HEK293 (cell line): Measurements from ENCODE around the gene ADAMTS17.

Experiments used
- KLF10 ChIP-seq: fragments of 450-650 bp; IDR thresholded peaks from 2 replicates; pipeline ENCODE4 v1.5.1; 2018; ENCODE audit warnings: missing biosample characterization, mild to moderate bottlenecking, missing genetic modification characterization
- PATZ1 ChIP-seq: fragments of 450-650 bp; formaldehyde crosslinking; IDR thresholded peaks from 2 replicates; pipeline ENCODE4 v1.5.1; 2016; ENCODE audit warnings: missing biosample characterization, missing genetic modification characterization
- ZBTB1 ChIP-seq: fragments of 450-650 bp; formaldehyde crosslinking; IDR thresholded peaks from 2 replicates; pipeline ENCODE4 v1.5.1; 2016; ENCODE audit warnings: missing biosample characterization, missing genetic modification characterization
- ZBTB11 ChIP-seq: fragments of 450-650 bp; formaldehyde crosslinking; conservative IDR thresholded peaks from 2 replicates; pipeline ENCODE4 v1.5.1; 2016; ENCODE audit warnings: low read depth, missing biosample characterization, missing genetic modification characterization
- ZBTB7A ChIP-seq: fragments of 450-650 bp; formaldehyde crosslinking; IDR thresholded peaks from 2 replicates; pipeline ENCODE4 v1.5.1; 2016; ENCODE audit warnings: low read depth, missing biosample characterization, missing genetic modification characterization
- ZFP69B ChIP-seq: fragments of 450-650 bp; formaldehyde crosslinking; IDR thresholded peaks from 2 replicates; pipeline ENCODE4 v1.5.1; 2016; ENCODE audit warnings: missing biosample characterization, missing genetic modification characterization
- ZNF23 ChIP-seq: fragments of 450-650 bp; formaldehyde crosslinking; IDR thresholded peaks from 2 replicates; pipeline ENCODE4 v1.5.1; 2016; ENCODE audit warnings: missing biosample characterization, missing genetic modification characterization, borderline replicate concordance
- ZNF488 ChIP-seq: fragments of 450-650 bp; formaldehyde crosslinking; IDR thresholded peaks from 2 replicates; pipeline ENCODE4 v1.5.1; 2016; ENCODE audit warnings: missing biosample characterization, missing genetic modification characterization
- ZNF561 ChIP-seq: fragments of 450-650 bp; IDR thresholded peaks from 2 replicates; pipeline ENCODE4 v1.5.1; 2018; ENCODE audit warnings: missing biosample characterization, missing genetic modification characterization, borderline replicate concordance
- ZNF639 ChIP-seq: fragments of 450-650 bp; formaldehyde crosslinking; IDR thresholded peaks from 2 replicates; pipeline ENCODE4 v1.5.1; 2016; ENCODE audit warnings: missing biosample characterization, missing genetic modification characterization
- ZNF670 ChIP-seq: fragments of 450-650 bp; formaldehyde crosslinking; IDR thresholded peaks from 2 replicates; pipeline ENCODE4 v1.5.1; 2016; ENCODE audit warnings: missing biosample characterization, missing genetic modification characterization, low read depth
- ZNF830 ChIP-seq: fragments of 450-650 bp; IDR thresholded peaks from 2 replicates; pipeline ENCODE4 v1.5.0; 2018; ENCODE audit warnings: missing biosample characterization, missing genetic modification characterization, low read depth, mild to moderate bottlenecking, moderate library complexity
- TF ChIP-seq, protein P1 (sequence below): fragments of 450-650 bp; formaldehyde crosslinking; IDR thresholded peaks from 2 replicates; pipeline ENCODE4 v1.5.1; 2016; ENCODE audit warnings: missing biosample characterization, missing genetic modification characterization

- TF ChIP-seq ZNF639 (tag by site-specific recombination) (no peak), PATZ1 (no peak), ZBTB1 (no peak), ZNF488 (tag by site-specific recombination) (no peak), ZNF23 (tag by site-specific recombination) (no peak), ZBTB7A (no peak), KLF10 (tag by site-specific recombination) (no peak), ZNF830 (tag by site-specific recombination) (no peak), ZNF670 (tag by site-specific recombination) (no peak), ZBTB11 (no peak), ZNF561 (no peak), ZFP69B (tag by site-specific recombination) (no peak)
- TF ChIP-seq, protein P1, sequence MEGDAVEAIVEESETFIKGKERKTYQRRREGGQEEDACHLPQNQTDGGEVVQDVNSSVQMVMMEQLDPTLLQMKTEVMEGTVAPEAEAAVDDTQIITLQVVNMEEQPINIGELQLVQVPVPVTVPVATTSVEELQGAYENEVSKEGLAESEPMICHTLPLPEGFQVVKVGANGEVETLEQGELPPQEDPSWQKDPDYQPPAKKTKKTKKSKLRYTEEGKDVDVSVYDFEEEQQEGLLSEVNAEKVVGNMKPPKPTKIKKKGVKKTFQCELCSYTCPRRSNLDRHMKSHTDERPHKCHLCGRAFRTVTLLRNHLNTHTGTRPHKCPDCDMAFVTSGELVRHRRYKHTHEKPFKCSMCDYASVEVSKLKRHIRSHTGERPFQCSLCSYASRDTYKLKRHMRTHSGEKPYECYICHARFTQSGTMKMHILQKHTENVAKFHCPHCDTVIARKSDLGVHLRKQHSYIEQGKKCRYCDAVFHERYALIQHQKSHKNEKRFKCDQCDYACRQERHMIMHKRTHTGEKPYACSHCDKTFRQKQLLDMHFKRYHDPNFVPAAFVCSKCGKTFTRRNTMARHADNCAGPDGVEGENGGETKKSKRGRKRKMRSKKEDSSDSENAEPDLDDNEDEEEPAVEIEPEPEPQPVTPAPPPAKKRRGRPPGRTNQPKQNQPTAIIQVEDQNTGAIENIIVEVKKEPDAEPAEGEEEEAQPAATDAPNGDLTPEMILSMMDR (tag by site-specific recombination) = no peak
Observed at GRCh38 chr15:100343251-100343650, 1.5 kb upstream of the ADAMTS17 start.
